ENCODE measurements around the gene HSPA1B.

DNA sequence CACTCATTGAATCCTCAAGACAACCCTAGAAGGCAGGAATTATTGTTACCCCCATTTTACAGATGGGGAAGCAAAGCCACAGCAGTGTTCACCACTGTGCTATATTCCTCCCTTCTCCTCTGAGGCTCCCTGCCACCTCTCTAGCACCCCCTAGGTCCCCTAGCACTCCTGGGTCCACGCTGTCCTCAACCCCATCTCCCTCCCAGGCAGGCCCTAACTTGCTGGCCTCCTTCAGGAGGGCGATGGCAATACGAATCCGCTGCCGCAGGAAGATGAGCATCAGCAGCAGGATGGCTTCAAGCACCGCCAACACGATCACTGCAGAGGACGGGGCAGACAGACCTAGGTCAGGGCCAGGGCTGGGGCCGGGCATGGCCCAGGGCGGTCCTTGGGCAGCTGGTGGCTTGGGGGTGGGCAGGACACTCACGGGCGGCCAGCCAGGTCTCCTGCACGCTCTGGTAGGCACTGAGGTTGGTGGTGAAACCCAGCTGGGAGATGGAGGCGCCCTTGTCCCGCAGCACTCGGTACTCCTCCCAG lies 42.9 kb downstream of the HSPA1B start:
- TF ChIP-seq EZH2 (IDR thresholded peaks at IDR 0.05; ENCODE audit: borderline replicate concordance, insufficient read depth, low read depth, low read length, poor library complexity, severe bottlenecking): no peak
- TF ChIP-seq, protein P1, sequence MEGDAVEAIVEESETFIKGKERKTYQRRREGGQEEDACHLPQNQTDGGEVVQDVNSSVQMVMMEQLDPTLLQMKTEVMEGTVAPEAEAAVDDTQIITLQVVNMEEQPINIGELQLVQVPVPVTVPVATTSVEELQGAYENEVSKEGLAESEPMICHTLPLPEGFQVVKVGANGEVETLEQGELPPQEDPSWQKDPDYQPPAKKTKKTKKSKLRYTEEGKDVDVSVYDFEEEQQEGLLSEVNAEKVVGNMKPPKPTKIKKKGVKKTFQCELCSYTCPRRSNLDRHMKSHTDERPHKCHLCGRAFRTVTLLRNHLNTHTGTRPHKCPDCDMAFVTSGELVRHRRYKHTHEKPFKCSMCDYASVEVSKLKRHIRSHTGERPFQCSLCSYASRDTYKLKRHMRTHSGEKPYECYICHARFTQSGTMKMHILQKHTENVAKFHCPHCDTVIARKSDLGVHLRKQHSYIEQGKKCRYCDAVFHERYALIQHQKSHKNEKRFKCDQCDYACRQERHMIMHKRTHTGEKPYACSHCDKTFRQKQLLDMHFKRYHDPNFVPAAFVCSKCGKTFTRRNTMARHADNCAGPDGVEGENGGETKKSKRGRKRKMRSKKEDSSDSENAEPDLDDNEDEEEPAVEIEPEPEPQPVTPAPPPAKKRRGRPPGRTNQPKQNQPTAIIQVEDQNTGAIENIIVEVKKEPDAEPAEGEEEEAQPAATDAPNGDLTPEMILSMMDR (IDR thresholded peaks at IDR 0.05): no peak

Data from B cell (primary cell).